Loucy (cell line): Measurements from ENCODE around the gene FUNDC2.

Source experiments
- H2AFZ ChIP-seq: fragments of 200-600 bp; sonication (generic); 2 replicates; pipeline ENCODE4 v1.6.0; 2016; ENCODE audit warnings: antibody characterized with exemption, mild to moderate bottlenecking, low read length, moderate library complexity
- H3F3A ChIP-seq: fragments of 200-600 bp; 2 replicates; pipeline ENCODE4 v1.6.0; 2016; ENCODE audit warnings: antibody characterized with exemption, low read depth, mild to moderate bottlenecking
- H3K27me3 ChIP-seq: fragments of 200-600 bp; sonication (generic); 2 replicates; pipeline ENCODE4 v1.6.1; 2014; ENCODE audit warnings: low read length, mild to moderate bottlenecking; ENCODE audit not compliant: insufficient read depth, poor library complexity, severe bottlenecking
- H3K36me3 ChIP-seq: fragments of 200-600 bp; sonication (generic); 2 replicates; pipeline ENCODE4 v1.6.1; 2016; ENCODE audit warnings: low read length; ENCODE audit not compliant: insufficient read depth
- H3K4me1 ChIP-seq: fragments of 200-600 bp; sonication (generic); 2 replicates; pipeline ENCODE4 v1.5.1; 2014; ENCODE audit warnings: low read length, mild to moderate bottlenecking; ENCODE audit not compliant: insufficient read depth, poor library complexity, severe bottlenecking
- H3K4me2 ChIP-seq: fragments of 200-600 bp; sonication (generic); 2 replicates; pipeline ENCODE4 v1.6.0; 2014; ENCODE audit warnings: antibody characterized with exemption, low read length, low read depth, mild to moderate bottlenecking; ENCODE audit not compliant: poor library complexity, severe bottlenecking
- H3K4me3 ChIP-seq: fragments of 200-600 bp; sonication (generic); 2 replicates; pipeline ENCODE4 v1.5.1; 2014; ENCODE audit warnings: low read length, mild to moderate bottlenecking, mixed read lengths; ENCODE audit not compliant: poor library complexity, severe bottlenecking
- H3K79me2 ChIP-seq: fragments of 200-600 bp; sonication (generic); 2 replicates; pipeline ENCODE4 v1.6.1; 2014; ENCODE audit warnings: low read length; ENCODE audit not compliant: insufficient read depth
- H3K9ac ChIP-seq: fragments of 200-600 bp; sonication (generic); 2 replicates; pipeline ENCODE4 v1.6.0; 2014; ENCODE audit warnings: mild to moderate bottlenecking, low read depth, low read length, moderate library complexity; ENCODE audit not compliant: poor library complexity, severe bottlenecking
- H3K9me2 ChIP-seq: fragments of 200-600 bp; sonication (generic); replicated peaks from 2 replicates; pipeline ENCODE4 v1.6.1; 2016; ENCODE audit warnings: low read depth, low read length, mixed read lengths
- H3K9me3 ChIP-seq: fragments of 200-600 bp; sonication (generic); 2 replicates; pipeline ENCODE4 v1.6.1; 2014; ENCODE audit warnings: mild to moderate bottlenecking, antibody characterized with exemption, low read length, low read depth; ENCODE audit not compliant: insufficient read depth
- H4K20me1 ChIP-seq: fragments of 200-600 bp; sonication (generic); 2 replicates; pipeline ENCODE4 v1.6.0; 2014; ENCODE audit warnings: antibody characterized with exemption, low read length, mild to moderate bottlenecking; ENCODE audit not compliant: insufficient read depth, poor library complexity, severe bottlenecking
- EZH2phosphoT487 ChIP-seq: fragments of 200-600 bp; IDR thresholded peaks from 2 replicates; pipeline ENCODE4 v1.6.1; 2018; ENCODE audit warnings: antibody characterized with exemption, mild to moderate bottlenecking, moderate library complexity, borderline replicate concordance
- TF ChIP-seq, protein P1 (sequence below): fragments of 200-600 bp; sonication (generic); conservative IDR thresholded peaks from 2 replicates; pipeline ENCODE4 v1.5.1; 2014; ENCODE audit warnings: mild to moderate bottlenecking, antibody characterized with exemption, low read length

FUNDC2 gene

DNA sequence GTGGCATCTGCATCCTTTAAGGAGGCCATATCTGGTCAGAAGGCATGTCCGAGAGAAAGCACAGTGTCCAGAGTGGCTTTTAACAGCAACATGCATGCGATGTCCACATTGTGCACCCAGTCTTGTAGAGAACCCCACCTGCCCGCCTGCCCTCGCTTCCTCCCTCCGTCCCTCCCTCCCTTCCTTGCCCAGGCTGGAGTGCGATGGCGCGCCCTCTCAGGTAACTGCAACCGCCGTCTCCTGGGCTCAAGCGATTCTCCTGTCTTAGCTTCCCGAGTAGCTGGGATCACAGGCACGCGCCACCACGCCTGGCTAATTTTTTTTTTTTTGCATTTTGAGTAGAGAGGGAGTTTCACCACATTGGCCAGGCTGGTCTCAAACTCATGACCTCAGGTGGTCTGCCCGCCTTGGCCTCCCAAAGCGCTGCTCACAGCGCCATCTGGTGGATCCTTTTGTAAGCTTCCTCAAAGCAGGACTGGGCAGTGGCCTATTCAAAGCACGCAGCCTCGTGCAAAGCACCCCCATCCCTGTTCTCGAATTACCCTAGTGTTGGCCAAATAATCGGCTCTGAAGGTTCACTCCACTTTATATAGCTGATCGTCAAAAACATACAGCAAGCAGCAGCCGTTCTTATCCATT lies 59.7 kb downstream of the FUNDC2 start:
- Histone ChIP-seq H2AFZ (no peak overlapping the region), H3F3A (no peaks in the 10 kb centered on the region), H3K4me3 (no peak overlapping the region), H3K36me3 (no peaks in the 10 kb centered on the region), H3K4me2 (no peak overlapping the region), H3K4me1 (no peaks in the 10 kb centered on the region), H3K9me3 (no peaks in the 10 kb centered on the region), H3K27me3 (no peaks in the 10 kb centered on the region), H3K9me2 (no peaks in the 10 kb centered on the region), H3K79me2 (no peaks in the 10 kb centered on the region), H3K9ac (no peak overlapping the region), H4K20me1 (no peaks in the 10 kb centered on the region)
- no peak for TF ChIP-seq EZH2phosphoT487
- TF ChIP-seq, protein P1, sequence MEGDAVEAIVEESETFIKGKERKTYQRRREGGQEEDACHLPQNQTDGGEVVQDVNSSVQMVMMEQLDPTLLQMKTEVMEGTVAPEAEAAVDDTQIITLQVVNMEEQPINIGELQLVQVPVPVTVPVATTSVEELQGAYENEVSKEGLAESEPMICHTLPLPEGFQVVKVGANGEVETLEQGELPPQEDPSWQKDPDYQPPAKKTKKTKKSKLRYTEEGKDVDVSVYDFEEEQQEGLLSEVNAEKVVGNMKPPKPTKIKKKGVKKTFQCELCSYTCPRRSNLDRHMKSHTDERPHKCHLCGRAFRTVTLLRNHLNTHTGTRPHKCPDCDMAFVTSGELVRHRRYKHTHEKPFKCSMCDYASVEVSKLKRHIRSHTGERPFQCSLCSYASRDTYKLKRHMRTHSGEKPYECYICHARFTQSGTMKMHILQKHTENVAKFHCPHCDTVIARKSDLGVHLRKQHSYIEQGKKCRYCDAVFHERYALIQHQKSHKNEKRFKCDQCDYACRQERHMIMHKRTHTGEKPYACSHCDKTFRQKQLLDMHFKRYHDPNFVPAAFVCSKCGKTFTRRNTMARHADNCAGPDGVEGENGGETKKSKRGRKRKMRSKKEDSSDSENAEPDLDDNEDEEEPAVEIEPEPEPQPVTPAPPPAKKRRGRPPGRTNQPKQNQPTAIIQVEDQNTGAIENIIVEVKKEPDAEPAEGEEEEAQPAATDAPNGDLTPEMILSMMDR, result peak; percentile 62

DNA sequence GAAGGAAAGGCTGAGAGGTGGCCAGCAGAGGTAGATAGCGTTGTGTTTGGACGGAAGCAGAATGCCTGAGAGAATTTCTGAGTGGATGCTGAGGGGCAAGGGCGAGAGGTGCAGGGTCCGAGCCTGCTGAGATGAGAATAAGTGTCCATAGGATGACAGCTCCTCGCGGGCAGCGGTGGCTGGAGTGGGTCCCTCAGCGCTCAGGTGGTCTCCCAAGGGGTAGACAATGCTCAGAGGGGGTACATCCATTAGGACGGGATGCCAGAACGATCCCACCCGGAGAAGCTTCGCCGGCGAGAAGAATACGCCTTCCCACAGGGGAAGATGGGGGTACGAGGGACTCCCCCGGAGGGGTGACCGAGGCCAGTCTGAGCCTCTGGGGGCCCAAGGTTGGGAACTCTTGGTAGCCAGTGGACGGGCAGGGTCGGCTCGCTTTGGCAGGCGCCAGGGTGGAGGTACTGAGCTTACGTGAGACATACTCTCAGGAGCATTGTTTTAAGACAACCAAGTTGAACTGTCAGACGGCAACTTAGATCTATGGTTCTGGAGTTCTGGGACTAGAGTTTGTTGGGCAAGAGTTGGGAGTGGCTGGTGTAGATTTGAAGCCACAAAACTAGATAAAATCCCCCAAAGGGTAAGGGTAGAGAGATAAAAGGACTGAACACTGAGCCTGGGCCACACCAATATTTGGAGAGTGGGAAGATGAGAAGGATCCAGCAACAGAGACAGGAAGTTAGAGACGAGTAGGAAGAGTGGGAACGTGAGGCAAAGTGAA lies 60.5 kb downstream of the FUNDC2 start:
- no peak overlapping the region for H3K4me3 ChIP-seq
- no peak overlapping the region for H3K9ac ChIP-seq
- TF ChIP-seq, protein P1, result no peak
- no peak for TF ChIP-seq EZH2phosphoT487
- H3K27me3 ChIP-seq, result no peaks in the 10 kb centered on the region
- H3K4me1 ChIP-seq, result no peaks in the 10 kb centered on the region
- H3K9me3 ChIP-seq, result no peaks in the 10 kb centered on the region
- H3K36me3 ChIP-seq, result no peaks in the 10 kb centered on the region
- H4K20me1 ChIP-seq, result no peaks in the 10 kb centered on the region
- H3F3A ChIP-seq, result no peaks in the 10 kb centered on the region
- H3K4me2 ChIP-seq, result no peak overlapping the region
- H3K79me2 ChIP-seq, result no peaks in the 10 kb centered on the region
- no peaks in the 10 kb centered on the region for H3K9me2 ChIP-seq
- H2AFZ ChIP-seq, result no peak overlapping the region

DNA sequence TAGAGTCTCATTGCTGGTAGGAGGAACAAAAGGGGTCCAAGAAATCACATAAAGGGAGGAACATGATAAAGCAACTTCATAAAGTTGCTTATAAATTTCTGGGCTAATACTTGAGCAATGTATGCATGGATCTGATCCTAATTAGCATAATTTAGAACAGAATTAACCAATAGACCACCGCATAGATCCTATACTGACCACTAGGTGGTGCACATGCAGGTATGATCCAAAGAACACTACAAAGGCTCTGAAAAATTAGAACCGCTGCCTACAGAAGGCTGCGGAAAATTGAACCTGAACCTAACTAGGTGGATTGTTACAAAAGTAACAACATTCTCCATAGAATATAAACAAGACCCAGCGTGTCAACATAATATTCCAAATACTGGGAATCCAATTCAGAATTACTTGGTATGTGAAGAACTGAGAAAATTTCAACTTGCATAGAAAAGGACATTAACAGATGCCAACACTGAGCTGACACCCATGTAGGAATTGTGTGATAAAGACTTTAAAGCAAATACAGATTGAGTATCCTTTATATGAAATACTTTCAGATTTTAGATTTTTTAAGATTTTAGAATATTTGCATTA lies 67.9 kb downstream of the FUNDC2 start:
- TF ChIP-seq EZH2phosphoT487, result no peak
- TF ChIP-seq, protein P1, result peak; percentile 73
- H4K20me1 ChIP-seq, result no peaks in the 10 kb centered on the region
- no peaks in the 10 kb centered on the region; the same call in 1 of the 2 replicates for H3K36me3 ChIP-seq
- no peaks in the 10 kb centered on the region for H3K4me1 ChIP-seq
- no peaks in the 10 kb centered on the region for H3K27me3 ChIP-seq
- no peak overlapping the region for H3K4me3 ChIP-seq
- no peaks in the 10 kb centered on the region for H3F3A ChIP-seq
- H3K4me2 ChIP-seq, result no peak overlapping the region
- no peak overlapping the region for H3K9ac ChIP-seq
- H3K79me2 ChIP-seq, result no peaks in the 10 kb centered on the region
- no peak overlapping the region for H2AFZ ChIP-seq
- H3K9me2 ChIP-seq, result no peaks in the 10 kb centered on the region
- no peaks in the 10 kb centered on the region for H3K9me3 ChIP-seq
